Upper lobe of right lung (tissue), 1 donor: ENCODE measurements around the gene PTPRF. TPM values are rescaled to one million over a fixed set of nuclear protein-coding genes. Genes with fewer than 3 reads are reported as not detected.
A peak's percentile ranks its signal among the peaks of the same experiment; 100 is the strongest.

Experiments used
- ATAC-seq: fragments of 200-7000 bp; cut with Tn5 transposase; one replicate; pipeline ENCODE4 v1.9.1; 2020; ENCODE audit warnings: mild to moderate bottlenecking, moderate library complexity
- DNase-seq: peaks from one replicate; pipeline ENCODE4 v3.0.0-alpha.2; 2020
- H3K27ac ChIP-seq: fragments of 200-600 bp; one replicate; pipeline ENCODE4 v1.8.0; 2022
- H3K27me3 ChIP-seq: fragments of 200-600 bp; one replicate; pipeline ENCODE4 v1.8.0; 2022; ENCODE audit warnings: mild to moderate bottlenecking
- H3K36me3 ChIP-seq: fragments of 200-600 bp; one replicate; pipeline ENCODE4 v1.8.0; 2022
- H3K4me1 ChIP-seq: fragments of 200-600 bp; one replicate; pipeline ENCODE4 v1.8.0; 2022
- H3K4me3 ChIP-seq: fragments of 200-600 bp; one replicate; pipeline ENCODE4 v1.8.0; 2022; ENCODE audit warnings: mild to moderate bottlenecking
- H3K9me3 ChIP-seq: fragments of 200-600 bp; one replicate; pipeline ENCODE4 v1.8.0; 2022
- intact Hi-C: fragments of 100-400 bp; cut with DNase I; formaldehyde crosslinking; loops from one replicate; pipeline ENCODE4 v1.11.0; 2022
- total RNA-seq: library from RNA; stranded (reverse); fragmentation: NEBNext Ultra II Directional; extraction: Animal tissue kit (Norgen Biotek cat#: 25700); gene quantifications from one replicate; pipeline ENCODE4 v1.2.1, GENCODE V29; 2021
- TF ChIP-seq, protein P1 (sequence below): fragments of 200-600 bp; IDR thresholded peaks from one replicate; pipeline ENCODE4 v1.8.0; 2022; ENCODE audit warnings: antibody characterized with exemption
- donor health status: DM: no; HTN: yes; CAD: no; lungs with severe emphysema.

The PTPRF gene
- total RNA-seq, 1 donor from 2014 or later: 199 TPM

DNA sequence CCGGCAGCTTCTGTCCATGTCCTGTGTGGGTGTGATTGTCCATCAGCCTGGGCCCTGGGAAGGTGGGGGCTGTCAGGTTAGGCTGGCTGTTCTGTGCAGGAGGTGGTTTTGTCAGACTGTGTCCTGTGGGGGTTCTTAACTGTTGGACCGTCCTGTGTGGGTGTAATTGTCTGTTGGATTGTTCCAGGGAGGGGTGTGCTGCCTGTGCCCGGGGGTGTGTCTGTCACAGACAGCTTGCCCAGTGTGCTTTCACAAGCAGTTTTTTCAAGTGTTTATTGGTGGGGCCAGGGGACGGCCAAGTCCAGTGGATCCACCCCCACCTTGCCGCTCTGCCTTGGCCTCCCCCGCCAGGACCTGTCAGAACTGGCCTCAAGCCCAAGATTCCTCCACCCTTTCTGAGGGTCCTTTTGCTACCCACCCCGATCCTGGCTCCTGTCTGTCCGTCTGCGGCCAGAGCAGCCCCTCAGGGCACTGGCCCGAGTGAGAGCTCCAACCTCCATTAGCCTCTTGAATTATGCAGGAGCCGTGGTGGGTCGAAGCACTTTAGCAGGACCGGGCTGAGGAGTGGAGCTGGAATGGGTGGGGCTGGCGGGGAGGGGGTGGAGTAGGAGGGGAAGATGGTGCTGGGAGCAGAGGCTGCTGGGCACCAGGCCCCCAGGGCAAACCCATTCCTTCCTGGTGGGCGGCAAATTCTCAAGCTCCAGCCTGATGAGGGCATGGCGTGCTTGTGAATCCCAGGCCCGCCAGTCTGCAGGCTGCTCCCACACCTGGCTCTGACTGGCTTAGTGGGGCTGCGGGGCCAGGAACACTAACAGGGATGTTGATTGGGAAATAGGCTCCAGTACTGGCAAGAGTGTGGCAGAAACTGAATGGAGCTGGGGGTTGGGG lies 47.2 kb downstream of the PTPRF start:
- intact Hi-C loops: no loop called here
- Histone ChIP-seq H3K4me3 (no peak overlapping the region), H3K4me1 (no peaks in the 10 kb centered on the region), H3K27ac (no peak overlapping the region), H3K9me3 (no peaks in the 10 kb centered on the region), H3K36me3 (peaks cover 4% of the 10 kb centered on the region), H3K27me3 (no peaks in the 10 kb centered on the region)
- no peak for ATAC-seq
- TF ChIP-seq, protein P1, sequence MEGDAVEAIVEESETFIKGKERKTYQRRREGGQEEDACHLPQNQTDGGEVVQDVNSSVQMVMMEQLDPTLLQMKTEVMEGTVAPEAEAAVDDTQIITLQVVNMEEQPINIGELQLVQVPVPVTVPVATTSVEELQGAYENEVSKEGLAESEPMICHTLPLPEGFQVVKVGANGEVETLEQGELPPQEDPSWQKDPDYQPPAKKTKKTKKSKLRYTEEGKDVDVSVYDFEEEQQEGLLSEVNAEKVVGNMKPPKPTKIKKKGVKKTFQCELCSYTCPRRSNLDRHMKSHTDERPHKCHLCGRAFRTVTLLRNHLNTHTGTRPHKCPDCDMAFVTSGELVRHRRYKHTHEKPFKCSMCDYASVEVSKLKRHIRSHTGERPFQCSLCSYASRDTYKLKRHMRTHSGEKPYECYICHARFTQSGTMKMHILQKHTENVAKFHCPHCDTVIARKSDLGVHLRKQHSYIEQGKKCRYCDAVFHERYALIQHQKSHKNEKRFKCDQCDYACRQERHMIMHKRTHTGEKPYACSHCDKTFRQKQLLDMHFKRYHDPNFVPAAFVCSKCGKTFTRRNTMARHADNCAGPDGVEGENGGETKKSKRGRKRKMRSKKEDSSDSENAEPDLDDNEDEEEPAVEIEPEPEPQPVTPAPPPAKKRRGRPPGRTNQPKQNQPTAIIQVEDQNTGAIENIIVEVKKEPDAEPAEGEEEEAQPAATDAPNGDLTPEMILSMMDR: no peak
- DNase-seq: no peak

DNA sequence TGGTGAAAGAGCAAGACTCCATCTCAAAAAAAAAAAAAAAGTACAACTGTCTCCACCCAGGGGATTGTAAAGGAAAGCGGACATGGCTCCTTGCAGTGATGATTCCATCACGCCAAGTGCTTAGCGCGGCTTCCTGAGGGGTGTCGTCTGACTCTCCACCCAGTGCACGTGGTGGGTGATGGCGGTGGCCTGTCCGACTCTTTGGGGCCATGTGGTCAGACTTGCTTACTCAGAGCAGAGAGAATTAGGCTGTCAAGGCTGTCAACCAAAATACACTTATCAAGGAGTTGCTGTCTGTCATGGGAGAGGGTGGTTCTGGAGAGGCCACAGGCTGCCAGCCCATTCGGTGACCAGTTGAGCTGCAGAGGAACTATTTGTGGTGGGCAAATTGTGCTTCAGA lies 49.4 kb downstream of the PTPRF start:
- no peaks in the 10 kb centered on the region for H3K4me1 ChIP-seq
- DNase-seq (no peak), ATAC-seq (no peak)
- H3K4me3 ChIP-seq: no peak overlapping the region
- TF ChIP-seq, protein P1: no peak
- H3K27ac ChIP-seq: no peak overlapping the region
- no peaks in the 10 kb centered on the region for H3K27me3 ChIP-seq
- peaks cover 4% of the 10 kb centered on the region for H3K36me3 ChIP-seq
- H3K9me3 ChIP-seq: no peaks in the 10 kb centered on the region
- intact Hi-C loops: no loop called here

DNA sequence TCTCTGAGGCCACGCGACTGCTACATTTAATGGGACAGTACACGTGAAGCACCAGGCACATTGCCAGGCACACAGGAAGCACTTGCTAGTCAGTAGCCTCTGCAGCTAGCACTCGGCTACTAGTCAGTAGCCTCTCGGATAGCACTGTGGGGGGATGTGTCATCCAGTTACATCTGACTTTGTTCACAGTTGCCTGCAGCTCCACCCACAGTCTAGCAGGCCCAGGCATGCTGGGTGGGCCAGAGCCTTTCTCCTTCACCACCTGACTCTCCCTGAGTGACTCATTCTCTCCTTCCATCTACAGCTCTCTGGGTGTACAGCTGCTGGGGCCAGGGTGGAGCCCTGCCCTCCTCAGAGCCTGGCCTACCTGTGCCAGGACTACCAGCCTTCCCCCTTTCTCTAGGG lies 51.5 kb downstream of the PTPRF start:
- ATAC-seq (peak; percentile 87), DNase-seq (no peak)
- Histone ChIP-seq H3K4me3 (no peak overlapping the region), H3K27me3 (no peaks in the 10 kb centered on the region), H3K27ac (no peak overlapping the region), H3K9me3 (no peaks in the 10 kb centered on the region), H3K4me1 (no peaks in the 10 kb centered on the region), H3K36me3 (peaks cover 4% of the 10 kb centered on the region)
- intact Hi-C loops: no loop called here
- TF ChIP-seq, protein P1: no peak

DNA sequence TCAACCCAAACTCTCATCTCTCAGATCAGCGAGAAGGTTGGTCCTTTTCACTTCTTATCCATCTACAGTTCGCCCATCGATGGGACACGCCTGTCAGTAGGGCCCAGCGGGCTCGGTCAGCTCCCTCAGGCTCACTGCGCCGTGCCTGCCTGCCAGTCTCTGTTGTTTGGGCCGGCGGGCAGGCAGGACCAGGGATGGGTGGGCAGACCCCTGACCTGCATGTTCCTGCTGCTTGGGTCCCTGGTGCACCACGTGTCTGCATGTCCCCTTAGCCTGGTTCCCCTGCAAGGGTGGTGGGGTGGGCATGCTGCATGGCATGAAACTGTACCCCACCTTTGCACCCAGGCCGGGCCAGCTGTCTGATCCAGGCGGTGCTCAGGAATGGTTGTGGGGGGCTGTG lies 52.4 kb downstream of the PTPRF start:
- Histone ChIP-seq H3K4me1 (no peaks in the 10 kb centered on the region), H3K36me3 (peaks cover 4% of the 10 kb centered on the region), H3K27me3 (no peaks in the 10 kb centered on the region), H3K27ac (no peak overlapping the region), H3K9me3 (no peaks in the 10 kb centered on the region), H3K4me3 (no peak overlapping the region)
- ATAC-seq (no peak), DNase-seq (no peak)
- TF ChIP-seq, protein P1: no peak
- intact Hi-C loops: no loop called here

DNA sequence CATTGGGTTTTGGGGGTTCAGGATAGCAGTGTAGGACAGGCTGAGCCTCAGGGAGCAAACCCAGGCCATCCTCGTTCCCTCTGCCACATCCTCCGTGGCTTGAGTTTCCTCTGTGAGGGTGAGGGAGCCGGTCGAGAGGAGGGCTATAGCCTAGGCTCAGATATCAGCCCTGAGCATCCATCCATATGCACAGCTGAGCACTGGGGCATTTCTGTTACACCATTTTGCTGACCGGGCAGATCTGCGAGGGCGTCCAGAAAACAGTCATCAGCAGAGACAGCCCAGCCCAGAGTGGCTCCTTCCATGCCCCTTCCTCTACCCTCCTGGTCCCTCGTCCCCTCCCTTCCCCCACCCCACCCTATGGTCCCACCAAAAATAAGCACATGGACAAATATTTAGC lies 53.5 kb downstream of the PTPRF start:
- no peaks in the 10 kb centered on the region for H3K4me1 ChIP-seq
- no peaks in the 10 kb centered on the region for H3K27me3 ChIP-seq
- H3K27ac ChIP-seq: no peak overlapping the region
- no peak overlapping the region for H3K4me3 ChIP-seq
- ATAC-seq: no peak
- H3K36me3 ChIP-seq: peaks cover 2% of the 10 kb centered on the region
- intact Hi-C loops: no loop called here
- TF ChIP-seq, protein P1: no peak
- no peak for DNase-seq
- no peaks in the 10 kb centered on the region for H3K9me3 ChIP-seq
